Smooth muscle cell of the pulmonary artery (primary cell): ENCODE measurements around the gene FAM169A. TPM values are rescaled to one million over a fixed set of nuclear protein-coding genes. Genes with fewer than 3 reads are reported as not detected.

Source experiments
- total RNA-seq: library from RNA; depleted of rRNA; stranded (reverse); fragments of >200 nt; gene quantifications from 2 replicates; pipeline ENCODE4 v1.2.3, GENCODE V29; 2014

FAM169A gene
- total RNA-seq = 0.13 and 0.36 TPM in 2 replicates

DNA sequence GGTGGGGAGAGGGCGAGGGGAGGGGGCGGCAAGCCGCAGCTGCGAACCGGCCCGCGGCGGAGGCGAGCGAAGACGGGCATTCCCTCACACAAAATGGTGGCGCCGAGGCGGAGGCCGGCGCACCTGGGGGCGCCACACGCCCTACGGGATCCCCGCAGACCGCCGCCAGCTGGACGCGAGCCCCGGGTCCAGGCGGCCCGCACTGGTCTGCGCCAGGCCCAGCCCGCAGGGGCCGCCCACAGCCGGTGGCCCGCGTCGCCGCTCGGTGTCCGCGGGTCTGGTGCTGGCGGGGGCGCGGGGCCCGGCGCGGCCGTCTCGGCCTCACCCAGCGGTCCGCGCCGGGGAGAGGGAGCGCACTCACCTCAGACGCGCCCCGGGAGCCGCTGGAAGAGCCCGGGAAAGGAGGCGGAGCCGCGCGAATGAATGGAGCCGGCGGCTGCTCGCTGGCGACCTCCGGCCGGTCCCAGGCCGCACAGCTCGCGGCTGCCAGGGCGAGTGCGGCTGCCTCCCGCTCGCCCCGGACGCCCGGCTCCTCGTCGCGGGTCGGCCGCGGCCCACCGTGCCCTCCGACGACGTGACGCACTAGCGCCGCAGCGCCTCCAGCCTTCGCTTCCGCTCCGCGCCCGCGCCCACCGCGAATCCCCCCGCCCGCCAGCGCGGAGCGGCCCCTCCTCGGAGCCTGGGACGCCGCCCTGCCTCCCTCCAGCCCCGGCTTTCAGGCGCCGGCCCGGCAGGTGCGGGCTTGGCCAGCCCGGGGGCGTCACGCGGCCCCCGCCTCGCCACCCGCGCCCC is at the start of gene FAM169A:
Gene FAM169A, minus strand, starts transcription at position 584 of the 792 bp plus-strand sequence. CDS start 24,711 bp downstream, outside the sequence.

GRCh38 chr5:74766849-74767578 is 99.2 kb downstream of the FAM169A start, which contains the start of the genes GFM2 and NSA2:
Gene GFM2 (minus strand): TSS chr5:74767117. CDS start chr5:74763742, 3,375 bp downstream.
Gene NSA2 (plus strand): TSS chr5:74767249. CDS start chr5:74767361, 112 bp downstream.

Other genes with a start within 250 kb of the FAM169A start
- gene ENC1, start 225.7 kb downstream of the FAM169A start, total RNA-seq = 43.7 and 155 TPM in 2 replicates
- gene HEXB, start 181.2 kb downstream of the FAM169A start, total RNA-seq = 210 and 213 TPM in 2 replicates
- gene GFM2, start 99.3 kb downstream of the FAM169A start, total RNA-seq = 34.7 and 39.4 TPM in 2 replicates
- 44.7 and 75.2 TPM in 2 replicates for gene NSA2, start 99.1 kb downstream of the FAM169A start, total RNA-seq
- 1.8 and 5.0 TPM in 2 replicates for gene GCNT4, start 186.2 kb upstream of the FAM169A start, total RNA-seq